Pancreas (tissue), 10 donors: ENCODE results near the gene SPACA4. TPM values are rescaled to one million over a fixed set of nuclear protein-coding genes. Genes with fewer than 3 reads are reported as not detected.

Experiments used
- ATAC-seq, 4 donors: fragments of 200-7000 bp; cut with Tn5 transposase; one replicate each; pipeline versions ENCODE4 v1.8.0 to v1.9.1; 2020; ENCODE audit warnings: mild to moderate bottlenecking in 4 of 4, moderate library complexity in 4 of 4
- DNase-seq, 6 donors: peaks; one replicate each; pipeline ENCODE4 v3.0.0-alpha.2; 2020
- FAIRE-seq: peaks from 2 replicates; lab custom pipeline; 2012; peaks lifted over from hg19 to GRCh38; lab: Jason Lieb, UNC
- H3K27ac ChIP-seq, 4 donors: fragments of 200-600 bp; sonication (generic); 1 replicate in 3 of 4; 2 replicates in 1 of 4; pipeline versions ENCODE4 v1.5.0 to v1.8.0; 2020
- H3K27me3 ChIP-seq, 4 donors: fragments of 200-600 bp; one replicate each; pipeline ENCODE4 v1.8.0; 2021
- H3K36me3 ChIP-seq, 3 donors: fragments of 200-600 bp; sonication (generic) in 1 of 3; one replicate each; pipeline versions ENCODE4 v1.5.0 to v1.8.0; 2020 to 2021
- H3K4me1 ChIP-seq, 3 donors: fragments of 200-600 bp; one replicate each; pipeline ENCODE4 v1.8.0; 2021
- H3K4me3 ChIP-seq, 4 donors: fragments of 200-600 bp; sonication (generic) in 2 of 4; one replicate each; pipeline versions ENCODE4 v1.5.0 to v1.8.0; 2020 to 2021
- H3K9me3 ChIP-seq, 4 donors: fragments of 200-600 bp; one replicate each; pipeline ENCODE4 v1.8.0; 2021
- WGBS, 2 donors: extraction: QIAGEN DNeasy Blood & Tissue Kit; methylation state at CpG; one replicate each; pipeline ENCODE4 v1.1.7; 2013; 5-methylcytosine and 5-hydroxymethylcytosine counted together
- intact Hi-C, 3 donors: fragments of 100-400 bp; cut with DNase I; formaldehyde crosslinking; loops; one replicate each; pipeline versions ENCODE4 v1.11.1 to v1.14.2; 2022
- polyA plus RNA-seq, 2 donors: library from polyadenylated mRNA; stranded (reverse); fragments of 200-250 nt; gene quantifications; one replicate each; pipeline ENCODE4 v1.2.3, GENCODE V29; 2013
- total RNA-seq, 6 donors: library from RNA; stranded (reverse); fragmentation: NEBNext Ultra II Directional in 4 of 6; extraction: Animal tissue kit (Norgen Biotek cat#: 25700) in 4 of 6; gene quantifications; one replicate each; pipeline versions ENCODE4 v1.2.1 to v1.2.4, GENCODE V29; 2021 to 2023
- TF ChIP-seq, protein P1 (sequence below), 4 donors: fragments of 200-600 bp; sonication (generic) in 3 of 4; IDR thresholded peaks; one replicate each; pipeline versions ENCODE4 v1.5.0 to v1.8.0; 2021; ENCODE audit warnings: antibody characterized with exemption in 4 of 4
- donor health status: healthy with polysubstance abuse.
- donor health status: DM: no; HTN: no; CAD: no; lungs with moderate emphysema.
- donor health status: DM: no; HTN: no; CAD: no.
- donor health status: control.
- donor health status: control.
- donor health status: Bipolar disorder and iron deficiency.
- donor health status: DM: yes; HTN: yes; CAD: no.
- donor health status: DM: no; HTN: no; CAD: no.
- donor health status: DM: no; HTN: no; CAD: no.
- donor health status: DM: yes; HTN: yes; CAD: no.

The SPACA4 gene
- total and polyA plus RNA-seq, 8 donors, result 0.12 TPM; not detected in 7

DNA sequence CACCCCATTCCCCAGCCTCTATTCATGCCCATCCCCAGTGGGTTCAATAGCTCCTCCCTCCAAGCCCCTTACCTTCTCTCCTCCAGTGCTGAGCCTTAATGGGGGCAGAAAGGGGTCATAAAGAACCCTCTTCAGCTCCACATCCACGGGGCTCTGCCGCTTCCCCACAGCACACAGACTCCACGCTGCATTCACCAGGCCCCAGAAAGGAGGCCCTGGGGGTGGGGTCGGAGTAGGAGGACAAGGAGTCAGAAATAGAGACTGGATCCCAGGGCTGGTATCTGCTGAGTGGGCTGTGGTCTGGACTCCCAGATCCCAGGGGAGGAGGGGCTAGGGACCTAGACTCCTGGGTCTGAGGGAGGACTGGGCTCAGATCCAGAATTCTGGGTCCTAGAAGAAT, 37.8 kb downstream of the SPACA4 start:
- Histone ChIP-seq H3K4me3 (no peak overlapping the region), H3K27me3 (no peaks in the 10 kb centered on the region), H3K9me3 (no peaks in the 10 kb centered on the region), H3K36me3 (no peaks in the 10 kb centered on the region), H3K27ac (no peak overlapping the region), H3K4me1 (peaks cover 0 to 3% (median 0%) of the 10 kb centered on the region in 3 donors)
- DNase-seq (no peak), FAIRE-seq (no peak), ATAC-seq (no peak)
- 64 to 65% methylated on average over 4 of the region's 4 CpGs for WGBS, 2 donors
- intact Hi-C loops, result loop anchor here in 1 of 3 donors (10.0 kb wide), 1 partner anchor 200 kb away; no protein-coding TSS in a partner anchor
- TF ChIP-seq, protein P1, sequence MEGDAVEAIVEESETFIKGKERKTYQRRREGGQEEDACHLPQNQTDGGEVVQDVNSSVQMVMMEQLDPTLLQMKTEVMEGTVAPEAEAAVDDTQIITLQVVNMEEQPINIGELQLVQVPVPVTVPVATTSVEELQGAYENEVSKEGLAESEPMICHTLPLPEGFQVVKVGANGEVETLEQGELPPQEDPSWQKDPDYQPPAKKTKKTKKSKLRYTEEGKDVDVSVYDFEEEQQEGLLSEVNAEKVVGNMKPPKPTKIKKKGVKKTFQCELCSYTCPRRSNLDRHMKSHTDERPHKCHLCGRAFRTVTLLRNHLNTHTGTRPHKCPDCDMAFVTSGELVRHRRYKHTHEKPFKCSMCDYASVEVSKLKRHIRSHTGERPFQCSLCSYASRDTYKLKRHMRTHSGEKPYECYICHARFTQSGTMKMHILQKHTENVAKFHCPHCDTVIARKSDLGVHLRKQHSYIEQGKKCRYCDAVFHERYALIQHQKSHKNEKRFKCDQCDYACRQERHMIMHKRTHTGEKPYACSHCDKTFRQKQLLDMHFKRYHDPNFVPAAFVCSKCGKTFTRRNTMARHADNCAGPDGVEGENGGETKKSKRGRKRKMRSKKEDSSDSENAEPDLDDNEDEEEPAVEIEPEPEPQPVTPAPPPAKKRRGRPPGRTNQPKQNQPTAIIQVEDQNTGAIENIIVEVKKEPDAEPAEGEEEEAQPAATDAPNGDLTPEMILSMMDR (IDR thresholded peaks at IDR 0.05), result no peak

GRCh38 chr19:48644839-48645619, 38.5 kb downstream of the SPACA4 start:
- DNase-seq, result peak in 5 of 6 donors; percentile 68 to 85 (median 75)
- peak; percentile 68 to 84 (median 78) for ATAC-seq
- 2 to 3% methylated on average over 19 to 25 of the region's 25 CpGs for WGBS, 2 donors
- no peak for FAIRE-seq
- Histone ChIP-seq H3K4me1 (peaks cover 0 to 3% (median 0%) of the 10 kb centered on the region in 3 donors), H3K27me3 (no peaks in the 10 kb centered on the region), H3K9me3 (no peaks in the 10 kb centered on the region), H3K4me3 (peak overlapping the region; percentile 3 to 52 (median 33)), H3K36me3 (no peaks in the 10 kb centered on the region), H3K27ac (peak overlapping the region; percentile 30 to 86 (median 79))
- intact Hi-C loops, result loop anchor here in 1 of 3 donors (10.0 kb wide), 1 partner anchor 200 kb away; no protein-coding TSS in a partner anchor
- TF ChIP-seq, protein P1 (IDR thresholded peaks at IDR 0.05), result no peak

DNA sequence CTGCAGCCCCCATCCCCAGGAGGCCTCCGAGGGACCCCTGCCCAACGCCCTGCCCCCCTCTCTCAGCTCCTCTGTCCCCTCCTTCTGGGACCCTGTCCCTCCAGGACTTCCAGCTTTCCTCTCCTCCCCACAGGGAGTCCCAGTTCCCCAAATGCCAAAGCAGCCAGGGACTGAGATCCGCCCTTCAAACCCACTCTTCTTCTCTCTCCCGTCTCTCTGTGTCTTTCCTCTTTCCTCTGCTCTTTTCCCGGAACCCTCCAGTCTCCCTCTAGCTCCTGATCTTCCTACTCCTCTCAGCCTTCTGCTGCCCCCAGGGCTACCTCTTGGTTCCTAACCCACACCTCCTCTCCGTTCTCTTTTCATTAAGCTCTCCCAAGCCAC, 39.1 kb downstream of the SPACA4 start:
- no peaks in the 10 kb centered on the region for H3K36me3 ChIP-seq
- 0 to 2% methylated on average over 6 of the region's 6 CpGs for WGBS, 2 donors
- H3K27me3 ChIP-seq, result no peaks in the 10 kb centered on the region
- no peaks in the 10 kb centered on the region for H3K9me3 ChIP-seq
- DNase-seq, result no peak
- H3K27ac ChIP-seq, result peak overlapping the region; percentile 56 to 86 (median 79)
- peaks cover 0 to 3% (median 0%) of the 10 kb centered on the region in 3 donors for H3K4me1 ChIP-seq
- TF ChIP-seq, protein P1 (IDR thresholded peaks at IDR 0.05), result no peak
- peak in 3 of 4 donors; percentile 6 to 10 (median 8) for ATAC-seq
- intact Hi-C loops, result loop anchor here in 1 of 3 donors (10.0 kb wide), 1 partner anchor 199 kb away; no protein-coding TSS in a partner anchor
- H3K4me3 ChIP-seq, result peak overlapping the region; percentile 15 to 52 (median 36)
- FAIRE-seq, result no peak

DNA sequence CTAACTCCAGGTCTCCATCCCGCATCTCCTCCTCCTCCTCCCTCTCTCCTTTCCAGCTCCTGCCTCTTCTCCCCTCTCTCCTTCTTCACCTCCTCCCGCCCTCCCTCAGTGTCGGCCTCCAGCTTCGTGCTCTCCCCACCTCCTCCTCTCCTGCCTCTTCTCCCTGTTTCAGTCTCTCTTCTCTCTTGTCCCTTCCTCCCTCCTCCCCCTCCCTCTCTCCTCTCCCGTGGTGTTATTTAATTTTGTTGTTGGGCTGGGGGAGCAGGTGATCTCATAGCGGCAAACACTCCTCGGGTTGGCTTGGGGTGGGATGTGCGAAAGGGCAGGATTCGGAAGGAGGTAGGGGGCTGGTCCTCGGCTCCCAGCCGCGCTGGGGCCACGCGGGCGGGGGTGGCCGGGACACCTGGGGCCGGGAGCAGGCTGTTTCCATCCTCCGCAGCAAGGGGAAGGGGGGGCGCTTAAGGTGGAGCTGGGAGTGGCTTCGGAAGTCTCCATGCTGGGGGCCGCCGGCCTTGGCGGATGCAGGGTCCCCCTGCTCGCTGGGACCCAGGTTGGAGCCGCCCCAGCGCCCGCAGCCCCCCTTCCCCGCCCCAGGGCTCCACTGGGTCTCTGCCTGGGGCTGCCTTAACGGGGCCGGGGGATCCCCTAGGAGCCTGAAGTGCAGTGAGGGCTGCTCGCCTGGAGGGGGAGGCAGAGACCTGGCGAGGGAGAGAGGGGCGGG, 39.6 kb downstream of the SPACA4 start, which contains the start of gene CA11:
Gene CA11 (minus strand): TSS at position 187 of the 721 bp plus-strand sequence. CDS start 555 bp downstream, outside the sequence.
- Histone ChIP-seq H3K4me3 (peak within 1 kb of the TSS; percentile 15 to 52 (median 36)), H3K4me1 (peaks cover 0 to 3% (median 0%) of the 10 kb centered on the region in 3 donors), H3K9me3 (no peaks in the 10 kb centered on the region), H3K36me3 (no peaks in the 10 kb centered on the region), H3K27me3 (no peaks in the 10 kb centered on the region), H3K27ac (peak within 1 kb of the TSS; percentile 56 to 86 (median 79))
- TF ChIP-seq, protein P1 (IDR thresholded peaks at IDR 0.05), result peak; percentile 73 to 86 (median 84)
- peak; percentile 88 to 97 (median 92) for DNase-seq
- FAIRE-seq, result no peak
- peak; percentile 88 to 95 (median 91) for ATAC-seq
- intact Hi-C loops, result loop anchor here in 1 of 3 donors (10.0 kb wide), 1 partner anchor 199 kb away; no protein-coding TSS in a partner anchor
- 1 to 2% methylated on average over 22 to 33 of the region's 33 CpGs for WGBS, 2 donors
